Measurements from ENCODE around the gene BFSP2. TPM values are rescaled to one million over a fixed set of nuclear protein-coding genes. Genes with fewer than 3 reads are reported as not detected.
A peak's percentile ranks its signal among the peaks of the same experiment; 100 is the strongest.

BFSP2 gene
- total RNA-seq, 1 donor from 2014 or later = not detected

DNA sequence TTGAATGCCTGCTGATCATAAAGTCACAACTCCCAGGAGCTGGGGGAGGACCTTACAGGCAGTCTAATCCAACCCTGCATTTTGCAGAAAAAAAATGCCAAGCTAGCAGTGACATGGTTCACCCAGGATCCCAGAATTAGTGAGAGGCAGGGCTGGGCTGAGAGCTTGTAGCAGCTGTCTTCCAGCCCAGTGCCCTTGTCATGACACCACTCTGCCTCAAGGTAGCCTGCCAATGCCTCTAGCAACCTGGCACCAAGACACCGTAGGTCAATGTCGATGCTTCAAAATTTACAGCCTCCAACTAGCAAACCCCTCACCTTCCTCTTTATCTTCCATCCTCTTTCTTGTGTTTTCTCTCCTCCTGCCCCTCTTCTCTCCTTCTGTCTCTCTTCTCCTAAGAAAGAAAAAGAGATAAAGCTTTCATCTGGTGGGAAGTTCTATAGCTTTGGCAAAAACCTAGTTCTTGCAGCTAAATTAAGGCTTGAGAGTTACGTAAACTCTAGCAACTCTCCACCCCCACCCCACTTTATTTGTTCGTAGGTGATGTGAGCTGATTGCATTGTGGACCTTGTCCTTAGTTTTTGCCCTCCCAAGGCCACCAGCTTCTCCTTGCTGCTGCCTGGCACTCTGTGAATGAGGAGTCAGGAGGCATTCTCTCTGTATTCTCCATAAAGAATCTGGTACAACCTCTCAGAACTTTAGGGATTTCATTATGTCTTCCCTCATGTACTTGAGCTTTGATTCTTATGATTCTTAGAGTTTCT, 18.3 kb upstream of the BFSP2 start:
- H3K4me1 Mint-ChIP-seq (ENCODE audit: unreplicated experiment) = no peaks in the 10 kb centered on the region
- TF ChIP-seq, protein P1, sequence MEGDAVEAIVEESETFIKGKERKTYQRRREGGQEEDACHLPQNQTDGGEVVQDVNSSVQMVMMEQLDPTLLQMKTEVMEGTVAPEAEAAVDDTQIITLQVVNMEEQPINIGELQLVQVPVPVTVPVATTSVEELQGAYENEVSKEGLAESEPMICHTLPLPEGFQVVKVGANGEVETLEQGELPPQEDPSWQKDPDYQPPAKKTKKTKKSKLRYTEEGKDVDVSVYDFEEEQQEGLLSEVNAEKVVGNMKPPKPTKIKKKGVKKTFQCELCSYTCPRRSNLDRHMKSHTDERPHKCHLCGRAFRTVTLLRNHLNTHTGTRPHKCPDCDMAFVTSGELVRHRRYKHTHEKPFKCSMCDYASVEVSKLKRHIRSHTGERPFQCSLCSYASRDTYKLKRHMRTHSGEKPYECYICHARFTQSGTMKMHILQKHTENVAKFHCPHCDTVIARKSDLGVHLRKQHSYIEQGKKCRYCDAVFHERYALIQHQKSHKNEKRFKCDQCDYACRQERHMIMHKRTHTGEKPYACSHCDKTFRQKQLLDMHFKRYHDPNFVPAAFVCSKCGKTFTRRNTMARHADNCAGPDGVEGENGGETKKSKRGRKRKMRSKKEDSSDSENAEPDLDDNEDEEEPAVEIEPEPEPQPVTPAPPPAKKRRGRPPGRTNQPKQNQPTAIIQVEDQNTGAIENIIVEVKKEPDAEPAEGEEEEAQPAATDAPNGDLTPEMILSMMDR (IDR thresholded peaks at IDR 0.05; ENCODE audit: unreplicated experiment) = no peak
- H3K27ac Mint-ChIP-seq (ENCODE audit: unreplicated experiment) = no peak overlapping the region
- DNase-seq (ENCODE audit: low spot score) = no peak
- no peak overlapping the region for H3K4me3 Mint-ChIP-seq (ENCODE audit: unreplicated experiment)
- peaks cover 8% of the 10 kb centered on the region for H3K36me3 Mint-ChIP-seq (ENCODE audit: low read depth, unreplicated experiment)
- H3K9me3 Mint-ChIP-seq (ENCODE audit: unreplicated experiment) = no peaks in the 10 kb centered on the region
- peaks cover 4% of the 10 kb centered on the region for H3K27me3 Mint-ChIP-seq (ENCODE audit: unreplicated experiment)

- Mint-ChIP-seq H3K4me1 (ENCODE audit: unreplicated experiment) (no peaks in the 10 kb centered on the region), H3K4me3 (ENCODE audit: unreplicated experiment) (no peak overlapping the region), H3K36me3 (ENCODE audit: low read depth, unreplicated experiment) (peaks cover 8% of the 10 kb centered on the region), H3K27ac (ENCODE audit: unreplicated experiment) (no peak overlapping the region), H3K27me3 (ENCODE audit: unreplicated experiment) (peaks cover 2% of the 10 kb centered on the region), H3K9me3 (ENCODE audit: unreplicated experiment) (no peaks in the 10 kb centered on the region)
- TF ChIP-seq, protein P1 (IDR thresholded peaks at IDR 0.05; ENCODE audit: unreplicated experiment) = no peak
- DNase-seq (ENCODE audit: low spot score) = no peak
Observed at GRCh38 chr3:133383175-133383574, 16.7 kb upstream of the BFSP2 start.

DNA sequence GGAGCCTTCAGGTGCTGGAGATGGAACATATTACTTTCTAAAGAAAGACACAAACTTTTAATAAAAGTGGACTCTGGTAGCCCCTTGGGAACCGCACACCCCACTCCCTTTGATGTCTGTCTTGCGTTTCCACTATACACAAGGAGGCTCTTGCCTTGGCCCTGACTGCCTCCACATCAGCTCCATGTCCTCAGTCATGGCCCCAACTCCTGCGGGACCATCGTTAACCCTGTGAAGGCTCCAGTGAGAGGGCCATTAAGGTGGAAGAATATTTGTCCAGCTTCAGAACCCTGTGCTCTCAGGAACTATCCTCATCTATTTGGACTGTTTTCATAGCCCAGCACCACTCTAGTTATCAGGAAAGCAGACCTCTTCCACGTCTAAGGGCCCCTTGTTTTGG, 16.1 kb upstream of the BFSP2 start:
- Mint-ChIP-seq H3K27ac (ENCODE audit: unreplicated experiment) (no peak overlapping the region), H3K9me3 (ENCODE audit: unreplicated experiment) (no peaks in the 10 kb centered on the region), H3K4me1 (ENCODE audit: unreplicated experiment) (no peaks in the 10 kb centered on the region), H3K4me3 (ENCODE audit: unreplicated experiment) (no peak overlapping the region), H3K27me3 (ENCODE audit: unreplicated experiment) (no peaks in the 10 kb centered on the region), H3K36me3 (ENCODE audit: low read depth, unreplicated experiment) (peaks cover 8% of the 10 kb centered on the region)
- TF ChIP-seq, protein P1 (IDR thresholded peaks at IDR 0.05; ENCODE audit: unreplicated experiment) = no peak
- no peak for DNase-seq (ENCODE audit: low spot score)

DNA sequence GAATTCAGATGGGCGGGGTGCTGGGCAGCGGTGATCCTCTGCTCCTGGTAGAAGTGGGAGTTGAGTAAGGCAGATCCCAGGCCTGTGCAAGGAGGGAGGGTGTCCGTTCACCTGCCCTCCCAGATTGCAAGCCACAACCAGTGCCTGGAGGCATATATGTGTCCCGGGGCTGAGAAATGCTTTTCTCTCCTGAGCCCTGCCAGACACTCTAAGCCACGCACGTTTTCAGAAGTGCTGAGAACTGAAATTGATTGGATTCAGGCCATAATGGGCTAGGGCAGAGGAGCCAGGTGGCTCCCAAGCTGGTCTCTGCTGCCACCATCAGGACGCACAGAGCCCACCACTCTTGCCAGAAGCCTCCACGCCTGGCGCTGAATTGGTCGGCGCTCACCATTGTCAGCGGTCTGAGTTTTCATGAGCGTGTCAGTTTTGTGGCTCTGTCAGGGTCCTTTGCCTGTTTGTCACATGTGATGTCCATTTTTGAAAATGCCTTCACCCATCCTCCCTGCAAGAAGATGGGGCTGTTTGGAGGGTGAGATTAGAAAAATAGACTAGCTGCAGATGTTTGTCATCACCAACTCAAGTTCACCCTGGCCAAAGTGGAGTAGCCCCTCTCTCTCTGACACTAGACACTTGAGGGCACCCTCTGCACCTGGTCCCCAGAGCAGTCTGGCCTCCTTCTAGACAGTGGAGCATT, 15.4 kb upstream of the BFSP2 start:
- Mint-ChIP-seq H3K4me1 (ENCODE audit: unreplicated experiment) (no peaks in the 10 kb centered on the region), H3K4me3 (ENCODE audit: unreplicated experiment) (no peak overlapping the region), H3K36me3 (ENCODE audit: low read depth, unreplicated experiment) (peaks cover 8% of the 10 kb centered on the region), H3K27ac (ENCODE audit: unreplicated experiment) (no peak overlapping the region), H3K27me3 (ENCODE audit: unreplicated experiment) (no peaks in the 10 kb centered on the region), H3K9me3 (ENCODE audit: unreplicated experiment) (no peaks in the 10 kb centered on the region)
- peak; percentile 74 for DNase-seq (ENCODE audit: low spot score)
- TF ChIP-seq, protein P1 (IDR thresholded peaks at IDR 0.05; ENCODE audit: unreplicated experiment) = peak; percentile 67

GRCh38 chr3:133386876-133387275, 13.0 kb upstream of the BFSP2 start:
- H3K4me3 Mint-ChIP-seq (ENCODE audit: unreplicated experiment) = no peak overlapping the region
- DNase-seq (ENCODE audit: low spot score) = no peak
- no peaks in the 10 kb centered on the region for H3K9me3 Mint-ChIP-seq (ENCODE audit: unreplicated experiment)
- H3K27ac Mint-ChIP-seq (ENCODE audit: unreplicated experiment) = no peak overlapping the region
- H3K27me3 Mint-ChIP-seq (ENCODE audit: unreplicated experiment) = no peaks in the 10 kb centered on the region
- TF ChIP-seq, protein P1 (IDR thresholded peaks at IDR 0.05; ENCODE audit: unreplicated experiment) = no peak
- H3K36me3 Mint-ChIP-seq (ENCODE audit: low read depth, unreplicated experiment) = peaks cover 10% of the 10 kb centered on the region
- no peaks in the 10 kb centered on the region for H3K4me1 Mint-ChIP-seq (ENCODE audit: unreplicated experiment)
